Measurements from ENCODE around the gene RPL22. TPM values are rescaled to one million over a fixed set of nuclear protein-coding genes. Genes with fewer than 3 reads are reported as not detected.

The RPL22 gene
- total RNA-seq, 1 donor from 2014 or later = 193 TPM

DNA sequence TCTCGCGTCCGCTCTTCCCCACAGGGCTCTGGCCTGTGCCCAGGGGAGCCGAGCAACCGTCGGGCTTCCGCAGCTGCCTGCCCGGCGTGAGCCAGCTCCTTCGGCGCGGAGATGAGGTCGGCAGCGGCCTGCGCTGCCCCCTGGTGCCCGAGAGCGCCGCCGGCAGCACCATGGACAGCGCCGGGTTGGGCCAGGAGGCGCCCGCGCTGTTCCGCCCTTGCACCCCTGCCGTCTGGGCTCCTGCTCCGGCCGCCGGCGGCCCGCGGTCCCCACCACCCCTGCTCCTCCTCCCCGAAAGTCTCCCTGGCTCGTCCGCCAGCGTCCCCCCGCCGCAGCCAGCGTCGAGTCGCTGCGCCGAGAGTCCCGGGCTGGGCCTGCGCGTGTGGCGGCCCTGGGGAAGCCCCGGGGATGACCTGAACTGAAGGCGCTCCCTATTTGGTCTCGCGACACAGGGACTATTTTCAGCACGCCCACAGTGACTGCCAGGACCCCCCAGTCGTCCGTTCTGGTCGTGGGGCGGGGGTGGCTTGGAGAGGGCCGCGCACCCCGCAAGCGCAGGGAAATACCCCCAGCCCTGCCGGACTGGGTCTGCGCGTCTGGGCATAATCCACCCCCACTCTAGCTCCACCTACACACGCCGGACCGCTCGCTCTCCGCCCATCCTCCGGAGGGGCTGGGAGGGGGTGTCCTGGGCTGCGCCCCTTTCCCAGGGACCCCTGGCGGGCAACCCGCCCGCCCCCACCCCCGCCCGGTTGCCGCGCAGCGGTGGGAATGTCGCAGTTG lies 45.9 kb upstream of the RPL22 start:
- no peak overlapping the region for H3K4me3 ChIP-seq (ENCODE audit: low read depth, low read length)
- H3K27me3 ChIP-seq (ENCODE audit: control insufficient read depth, insufficient read depth, low read length) = peaks cover 82% of the 10 kb centered on the region

DNA sequence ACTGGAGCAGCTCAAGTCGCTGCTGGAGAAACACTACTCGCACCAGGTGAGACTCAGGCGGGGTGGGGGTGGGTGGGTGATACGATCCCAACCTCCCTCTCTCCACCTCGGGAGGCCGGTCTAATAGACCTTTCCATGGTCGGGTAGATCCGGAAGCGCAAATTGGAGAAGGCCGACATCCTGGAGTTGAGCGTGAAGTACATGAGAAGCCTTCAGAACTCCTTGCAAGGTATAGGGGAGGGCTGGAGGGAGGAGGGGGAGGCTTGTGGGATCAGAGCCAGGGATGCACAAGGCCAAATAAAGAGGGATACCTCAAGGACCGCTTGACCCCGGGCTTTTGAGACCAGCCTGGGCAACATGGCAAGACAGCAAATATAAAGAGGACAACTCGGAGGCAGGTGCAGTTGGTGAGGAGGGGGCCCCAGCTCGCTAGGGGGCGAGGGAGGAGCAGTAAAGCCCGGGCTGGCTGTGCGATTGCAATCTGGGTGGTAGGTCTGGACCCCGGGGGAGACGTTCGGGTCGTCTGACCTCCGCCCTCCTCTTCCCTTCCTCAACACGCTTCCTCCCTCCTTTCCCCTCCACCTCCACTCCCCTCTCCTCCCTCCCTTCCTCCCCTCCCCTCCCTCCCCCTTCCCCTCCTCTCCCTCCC lies 45.1 kb upstream of the RPL22 start:
- TF ChIP-seq, protein P1, sequence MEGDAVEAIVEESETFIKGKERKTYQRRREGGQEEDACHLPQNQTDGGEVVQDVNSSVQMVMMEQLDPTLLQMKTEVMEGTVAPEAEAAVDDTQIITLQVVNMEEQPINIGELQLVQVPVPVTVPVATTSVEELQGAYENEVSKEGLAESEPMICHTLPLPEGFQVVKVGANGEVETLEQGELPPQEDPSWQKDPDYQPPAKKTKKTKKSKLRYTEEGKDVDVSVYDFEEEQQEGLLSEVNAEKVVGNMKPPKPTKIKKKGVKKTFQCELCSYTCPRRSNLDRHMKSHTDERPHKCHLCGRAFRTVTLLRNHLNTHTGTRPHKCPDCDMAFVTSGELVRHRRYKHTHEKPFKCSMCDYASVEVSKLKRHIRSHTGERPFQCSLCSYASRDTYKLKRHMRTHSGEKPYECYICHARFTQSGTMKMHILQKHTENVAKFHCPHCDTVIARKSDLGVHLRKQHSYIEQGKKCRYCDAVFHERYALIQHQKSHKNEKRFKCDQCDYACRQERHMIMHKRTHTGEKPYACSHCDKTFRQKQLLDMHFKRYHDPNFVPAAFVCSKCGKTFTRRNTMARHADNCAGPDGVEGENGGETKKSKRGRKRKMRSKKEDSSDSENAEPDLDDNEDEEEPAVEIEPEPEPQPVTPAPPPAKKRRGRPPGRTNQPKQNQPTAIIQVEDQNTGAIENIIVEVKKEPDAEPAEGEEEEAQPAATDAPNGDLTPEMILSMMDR (IDR thresholded peaks at IDR 0.05; ENCODE audit: insufficient read depth, low read length, poor library complexity, severe bottlenecking) = no peak
- DNase-seq (ENCODE audit: low read depth) = no peak
- no peaks in the 10 kb centered on the region for H3K36me3 ChIP-seq (ENCODE audit: control insufficient read depth, insufficient read depth, low read length)
- no peak overlapping the region for H3K4me3 ChIP-seq (ENCODE audit: low read depth, low read length)
- peaks cover 79% of the 10 kb centered on the region for H3K27me3 ChIP-seq (ENCODE audit: control insufficient read depth, insufficient read depth, low read length)

More for the DNA sequence above, 45.9 kb upstream of the RPL22 start:
- TF ChIP-seq, protein P1 (IDR thresholded peaks at IDR 0.05; ENCODE audit: insufficient read depth, low read length, poor library complexity, severe bottlenecking) = peak; percentile 74
- DNase-seq (ENCODE audit: low read depth) = no peak
- H3K36me3 ChIP-seq (ENCODE audit: control insufficient read depth, insufficient read depth, low read length) = no peaks in the 10 kb centered on the region

DNA sequence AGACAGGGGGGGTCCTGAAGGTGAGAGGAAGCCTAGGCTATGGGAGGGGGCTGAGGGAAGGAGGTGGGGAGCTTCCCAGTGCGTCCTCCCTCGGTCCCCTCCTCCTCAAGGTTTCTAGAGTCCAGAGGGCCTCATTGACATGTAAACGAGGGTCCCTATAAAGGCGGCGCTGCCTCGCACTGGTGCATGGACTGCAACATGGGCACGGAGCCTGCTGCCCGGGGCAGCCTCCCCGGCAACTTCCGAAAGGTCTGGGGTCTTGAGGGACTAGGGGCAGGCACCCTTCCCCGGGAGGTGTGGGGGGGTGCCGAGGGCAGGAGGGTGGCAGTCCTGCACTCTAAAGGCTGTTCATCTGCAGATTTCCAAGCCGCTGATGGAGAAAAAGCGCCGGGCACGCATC lies 44.6 kb upstream of the RPL22 start, which contains the start of gene HES3:
Gene HES3 (plus strand): TSS at position 187 of the 400 bp plus-strand sequence. CDS start 187 bp downstream, at position 374.
- peaks cover 80% of the 10 kb centered on the region for H3K27me3 ChIP-seq (ENCODE audit: control insufficient read depth, insufficient read depth, low read length)
- H3K36me3 ChIP-seq (ENCODE audit: control insufficient read depth, insufficient read depth, low read length) = no peaks in the 10 kb centered on the region
- TF ChIP-seq, protein P1 (IDR thresholded peaks at IDR 0.05; ENCODE audit: insufficient read depth, low read length, poor library complexity, severe bottlenecking) = no peak

DNA sequence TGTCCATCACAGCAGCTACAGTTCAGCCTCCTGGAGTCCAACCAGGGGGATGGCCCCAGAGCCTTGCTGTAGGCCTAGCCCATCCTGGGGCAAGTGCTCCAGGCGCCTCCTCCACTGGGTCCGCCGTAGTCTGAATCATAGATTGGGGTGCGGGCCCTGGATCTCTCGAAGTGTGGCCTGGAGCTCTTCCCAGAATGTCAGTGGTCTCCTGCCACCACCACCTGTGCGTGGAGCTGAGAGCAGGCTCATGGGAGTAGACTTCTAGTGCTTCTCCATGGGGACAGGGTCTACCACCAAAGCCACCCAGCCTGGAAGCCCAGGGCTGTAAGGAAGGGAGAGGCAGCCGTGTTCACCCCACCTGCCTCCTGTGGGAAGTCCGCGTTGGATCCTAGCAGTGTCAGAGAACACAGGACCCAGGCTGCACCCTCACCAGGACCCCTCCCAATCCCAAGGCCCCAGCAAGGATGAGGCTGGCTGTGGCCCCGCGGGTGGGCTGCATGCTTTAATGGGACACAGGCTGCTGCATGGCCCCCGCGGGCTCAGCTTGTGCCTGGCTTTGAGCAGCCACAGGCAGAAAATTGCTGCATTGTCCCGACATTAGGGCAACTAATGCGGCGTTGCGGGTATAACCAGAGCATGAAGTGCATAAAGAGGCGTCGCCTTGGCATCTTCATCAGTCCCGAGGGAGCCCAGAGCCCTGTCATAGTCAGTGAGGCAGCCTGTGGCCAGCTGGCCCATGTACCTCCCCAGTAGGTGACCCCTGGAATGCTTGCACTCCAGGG lies 43.8 kb upstream of the RPL22 start:
- no peak overlapping the region for H3K4me3 ChIP-seq (ENCODE audit: low read depth, low read length)
- no peaks in the 10 kb centered on the region for H3K36me3 ChIP-seq (ENCODE audit: control insufficient read depth, insufficient read depth, low read length)
- TF ChIP-seq, protein P1 (IDR thresholded peaks at IDR 0.05; ENCODE audit: insufficient read depth, low read length, poor library complexity, severe bottlenecking) = no peak
- DNase-seq (ENCODE audit: low read depth) = no peak
- H3K27me3 ChIP-seq (ENCODE audit: control insufficient read depth, insufficient read depth, low read length) = peaks cover 75% of the 10 kb centered on the region

More for the DNA sequence above, 44.6 kb upstream of the RPL22 start, which contains the start of gene HES3:
- DNase-seq (ENCODE audit: low read depth) = no peak
- H3K4me3 ChIP-seq (ENCODE audit: low read depth, low read length) = no peak within 1 kb of the TSS

DNA sequence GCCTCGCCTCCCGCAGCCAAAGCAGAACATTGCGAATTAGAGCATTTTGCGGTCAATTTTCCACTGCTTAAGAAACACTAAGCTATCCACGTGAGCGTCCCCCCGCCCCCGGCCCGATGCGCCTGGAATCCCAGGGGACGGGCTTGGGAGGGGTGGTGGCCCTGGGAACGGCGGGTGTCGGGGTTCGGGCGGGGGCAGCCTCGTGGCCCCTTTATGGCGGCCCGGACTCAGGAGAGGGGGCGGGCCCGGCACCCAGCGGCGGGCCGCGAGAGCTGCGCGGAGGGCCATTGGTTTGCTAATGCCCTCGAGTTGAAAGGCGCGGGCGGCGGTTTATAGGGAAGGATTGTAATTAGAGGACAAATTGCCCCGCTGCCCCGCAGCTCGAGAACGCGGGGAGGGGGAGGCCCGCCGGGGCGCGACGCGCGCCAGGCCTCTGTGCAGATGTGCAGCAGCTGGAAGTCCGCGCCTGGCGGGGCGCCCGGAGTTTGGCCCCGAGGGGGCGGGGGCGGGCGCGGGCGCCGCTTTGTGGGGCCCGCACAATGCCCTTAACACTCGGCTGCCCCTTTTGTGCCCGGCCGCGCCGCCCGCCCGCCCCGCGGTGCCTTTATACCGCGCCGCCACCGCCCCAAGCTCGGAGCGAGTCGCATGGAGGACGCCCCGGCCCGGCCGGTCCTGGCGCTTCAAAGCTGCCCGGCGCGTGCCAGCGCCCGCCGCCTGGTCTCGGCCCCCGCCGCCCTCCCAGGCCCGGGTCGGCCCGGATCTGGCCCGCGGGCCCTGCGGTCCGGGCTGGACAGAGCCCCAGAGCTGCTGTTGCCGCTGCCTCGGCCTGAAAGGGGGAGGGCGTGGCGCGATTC lies 42.7 kb upstream of the RPL22 start:
- no peak overlapping the region for H3K4me3 ChIP-seq (ENCODE audit: low read depth, low read length)

More for the DNA sequence above, 42.7 kb upstream of the RPL22 start:
- H3K36me3 ChIP-seq (ENCODE audit: control insufficient read depth, insufficient read depth, low read length) = no peaks in the 10 kb centered on the region
- DNase-seq (ENCODE audit: low read depth) = no peak
- peaks cover 71% of the 10 kb centered on the region for H3K27me3 ChIP-seq (ENCODE audit: control insufficient read depth, insufficient read depth, low read length)
- TF ChIP-seq, protein P1 (IDR thresholded peaks at IDR 0.05; ENCODE audit: insufficient read depth, low read length, poor library complexity, severe bottlenecking) = no peak

Measured in kidney epithelial cell (primary cell).